GM19324 (cell line): Measurements from ENCODE around the gene SPDYE3.
"Not testable (repeated sequence)": the region's sequence is repeated elsewhere in the genome, so short reads cannot be mapped to it uniquely, and the experiment has no call there.

Experiments used
- ATAC-seq: cut with Tn5 transposase; IDR thresholded peaks from one replicate; pipeline ENCODE4 v1.9.1; 2021; ENCODE audit warnings: mild to moderate bottlenecking, moderate library complexity; ENCODE audit not compliant: unreplicated experiment, low FRiP score

SPDYE3 gene

DNA sequence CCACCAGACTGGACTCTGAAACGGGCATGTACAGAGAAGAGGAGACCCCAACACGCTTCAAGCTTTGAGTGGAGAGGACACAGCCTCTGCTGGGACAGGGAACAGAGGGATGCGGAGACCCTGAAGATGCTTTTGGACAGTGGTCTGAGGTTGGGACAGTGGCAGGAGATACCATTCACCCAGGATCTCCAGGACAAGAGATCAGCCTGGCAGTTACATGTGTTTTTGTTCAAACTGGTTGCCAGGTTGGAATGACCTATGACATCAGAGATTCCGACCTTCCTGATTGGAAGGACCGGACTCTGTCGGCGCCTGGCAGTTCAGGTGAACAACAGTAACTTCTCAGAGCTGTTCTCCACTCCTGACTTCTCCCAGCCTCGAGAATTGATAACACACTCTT is at the start of gene SPDYE3:
TSS of gene SPDYE3 (plus strand) at position 301 of the 400 bp plus-strand sequence. CDS start 184 bp downstream, outside the sequence.
- not testable (repeated sequence) for ATAC-seq

DNA sequence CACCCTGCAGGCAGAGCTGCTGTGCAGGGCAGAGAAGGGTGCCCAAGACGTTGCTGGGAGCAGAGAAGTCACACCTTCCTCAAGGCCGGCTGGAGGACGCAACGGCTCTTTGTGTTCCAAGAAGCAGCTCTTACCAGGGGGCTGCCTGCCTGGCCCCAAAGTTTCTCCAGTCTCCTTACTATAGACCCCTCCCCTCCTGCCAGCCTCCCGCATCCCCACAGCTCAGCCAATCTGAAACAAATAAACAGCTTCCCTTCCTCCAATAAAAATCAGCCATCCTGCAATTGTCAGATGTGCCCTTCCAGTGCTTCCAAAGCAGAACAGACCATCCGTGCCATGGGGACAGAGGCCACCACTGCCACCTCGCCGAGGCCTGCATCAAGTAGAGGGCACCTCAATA is 47.5 kb upstream of the SPDYE3 start:
- not testable (repeated sequence) for ATAC-seq

GRCh38 chr7:100262896-100263295 is 44.6 kb upstream of the SPDYE3 start:
- not testable (repeated sequence) for ATAC-seq

DNA sequence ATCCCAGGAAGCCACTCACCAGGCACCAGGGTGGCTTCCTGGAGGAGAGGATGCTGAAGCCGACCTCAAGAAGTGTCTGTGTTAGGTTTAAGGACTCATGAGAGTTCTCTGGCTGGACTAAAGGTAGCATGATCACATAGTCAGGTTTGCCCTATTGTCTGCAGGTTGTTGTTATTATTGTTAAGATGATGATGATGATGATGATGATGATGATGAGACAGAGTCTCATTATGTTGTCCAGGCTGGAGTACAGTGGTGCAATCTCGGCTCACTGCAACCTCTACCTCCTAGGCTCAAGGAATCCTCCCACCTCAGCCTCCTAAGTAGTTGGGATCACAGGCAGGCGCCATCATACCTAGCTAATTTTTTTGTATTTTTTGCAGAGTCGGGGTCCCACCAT is 43.3 kb upstream of the SPDYE3 start:
- not testable (repeated sequence) for ATAC-seq

DNA sequence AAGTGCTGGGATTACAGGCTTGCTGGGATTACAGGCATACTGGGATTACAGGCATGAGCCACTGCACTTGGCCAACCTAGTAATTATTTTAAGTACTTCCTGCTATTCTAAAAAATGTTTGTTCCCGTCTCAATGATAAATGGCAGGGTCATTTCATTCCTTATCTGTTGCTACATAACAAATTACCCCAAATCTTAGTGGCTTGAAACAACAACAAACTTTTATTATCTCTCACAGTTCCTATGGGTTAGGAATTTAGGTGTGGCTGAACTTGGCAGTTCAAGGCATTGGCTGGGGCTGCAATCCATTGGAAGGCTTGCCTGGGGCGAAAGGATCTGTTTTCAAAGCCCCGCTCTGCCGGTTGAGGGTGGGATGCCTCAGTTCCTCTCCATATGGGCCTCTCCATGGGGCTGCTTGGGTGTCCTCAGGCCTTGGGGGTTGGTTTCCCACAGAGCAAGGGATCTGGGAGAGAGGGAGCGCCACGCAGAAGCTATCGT is 42.8 kb upstream of the SPDYE3 start:
- not testable (repeated sequence) for ATAC-seq

- ATAC-seq, result not testable (repeated sequence)
Measured at GRCh38 chr7:100265851-100266250, 41.7 kb upstream of the SPDYE3 start.

DNA sequence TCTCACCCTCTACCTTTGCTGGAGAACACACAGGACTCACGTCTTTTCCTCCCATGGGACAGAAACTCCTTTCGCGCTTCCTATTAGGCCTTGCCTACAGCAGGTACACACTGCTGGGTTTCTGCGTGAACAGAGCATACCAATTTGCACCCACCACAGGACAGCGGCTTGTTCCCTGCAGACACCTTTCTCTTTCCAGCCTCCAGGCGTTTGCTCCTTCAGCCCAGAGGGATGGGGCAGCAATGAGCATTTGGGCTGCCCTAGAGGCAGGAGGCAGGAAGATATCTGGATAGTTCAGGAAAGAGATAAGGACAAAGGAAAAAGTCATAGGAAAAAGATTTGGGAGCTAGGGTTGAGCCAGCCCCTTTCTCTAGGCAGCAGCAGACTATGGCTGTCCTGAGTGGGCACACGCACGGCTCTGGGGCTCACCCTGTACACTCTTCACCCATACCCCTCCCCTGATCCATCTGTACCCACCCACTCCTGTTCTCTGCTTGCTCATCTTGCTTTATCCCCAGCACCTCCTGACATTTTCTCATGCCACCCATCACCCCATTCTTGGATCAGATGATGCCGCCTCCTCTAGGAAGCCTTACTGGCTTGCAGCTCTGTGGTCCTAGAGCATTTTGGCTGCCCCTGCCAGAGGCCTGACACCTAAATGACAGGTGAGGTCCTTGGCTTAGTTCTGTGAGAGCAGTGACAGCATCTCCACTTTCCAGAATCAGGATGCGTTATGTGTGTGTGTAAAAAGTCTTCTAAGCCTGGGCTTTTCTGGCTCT is 40.7 kb upstream of the SPDYE3 start:
- ATAC-seq, result no peak

DNA sequence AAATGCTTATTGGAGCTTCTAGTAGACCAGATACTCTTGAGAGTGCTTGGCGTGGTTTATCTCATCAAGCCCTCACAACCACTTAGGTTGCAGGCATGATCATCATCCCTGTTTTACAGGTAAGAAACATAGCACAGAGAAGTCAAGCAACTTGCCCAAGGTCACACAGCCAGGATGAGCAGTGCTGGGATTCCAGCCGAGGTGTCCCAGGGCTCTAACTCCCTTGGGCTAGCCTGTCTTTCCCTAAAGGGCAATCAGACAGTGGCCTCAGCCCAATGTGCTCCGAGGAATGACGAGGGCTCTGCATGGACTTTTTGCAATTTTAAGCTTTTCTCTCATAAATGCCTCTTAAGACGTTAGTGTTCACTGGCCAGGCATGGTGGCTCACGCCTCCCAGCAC is 39.9 kb upstream of the SPDYE3 start:
- ATAC-seq, result no peak

DNA sequence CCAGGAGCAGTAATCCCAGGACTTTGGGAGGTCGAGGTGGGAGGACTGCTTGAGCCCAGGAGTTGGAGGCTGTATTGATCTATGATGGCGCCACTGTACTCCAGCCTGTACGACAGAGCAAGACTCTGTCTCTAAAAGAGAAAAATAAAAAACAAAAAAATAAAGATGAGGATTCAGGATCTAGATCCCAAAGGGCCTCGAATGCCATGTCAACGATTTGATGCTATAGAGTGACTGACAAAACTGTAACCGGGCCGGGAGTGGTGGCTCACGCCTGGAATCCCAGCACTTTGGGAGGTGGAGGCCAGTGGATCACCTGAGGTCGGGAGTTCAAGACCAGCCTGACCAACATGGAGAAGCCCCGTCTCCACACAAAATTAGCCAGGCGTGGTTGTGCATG is 38.6 kb upstream of the SPDYE3 start:
- not testable (repeated sequence) for ATAC-seq

GRCh38 chr7:100269306-100270045 is 38.0 kb upstream of the SPDYE3 start:
- ATAC-seq, result not testable (repeated sequence)

DNA sequence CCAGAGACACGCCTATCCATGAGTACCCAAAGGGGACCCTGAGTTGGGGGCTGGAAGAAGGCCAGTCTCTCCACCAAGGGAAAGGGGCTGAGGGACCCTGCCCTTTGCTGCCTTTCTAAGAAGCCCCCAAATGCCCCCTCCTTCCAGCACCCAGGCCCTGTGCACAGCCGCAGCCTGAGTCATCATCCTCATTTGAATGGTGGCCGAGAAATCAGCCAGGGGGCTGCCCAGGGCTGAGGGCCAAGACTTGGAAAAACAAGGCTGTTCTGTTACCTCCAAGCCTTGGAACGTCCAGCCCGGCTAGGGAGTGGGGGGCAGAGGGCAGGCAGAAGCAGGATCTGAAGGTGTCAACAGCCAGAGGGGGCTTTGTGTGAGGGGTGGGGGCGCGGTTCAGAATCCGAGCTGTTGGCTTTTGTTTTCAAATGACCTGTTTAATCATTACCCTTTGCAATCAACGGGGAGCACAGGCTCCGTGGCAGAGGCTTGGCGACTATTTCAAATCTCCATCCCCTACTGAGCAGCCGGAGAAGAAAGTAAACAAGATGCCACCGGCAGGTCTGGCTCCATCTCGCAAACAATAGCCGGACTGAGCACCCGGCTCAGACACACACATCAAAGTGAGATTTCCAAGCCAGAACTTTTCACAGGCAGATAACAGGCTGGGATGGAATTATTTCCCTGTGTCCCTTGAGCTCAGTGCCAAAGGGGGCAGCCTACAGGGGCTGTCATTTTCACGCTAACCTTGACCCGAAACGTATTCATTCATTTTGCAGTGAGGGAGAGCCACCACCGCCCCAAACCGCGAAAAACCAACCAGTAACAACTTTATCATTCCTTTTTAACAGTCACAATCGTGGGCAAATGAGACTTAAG is 37.2 kb upstream of the SPDYE3 start:
- not testable (repeated sequence) for ATAC-seq

DNA sequence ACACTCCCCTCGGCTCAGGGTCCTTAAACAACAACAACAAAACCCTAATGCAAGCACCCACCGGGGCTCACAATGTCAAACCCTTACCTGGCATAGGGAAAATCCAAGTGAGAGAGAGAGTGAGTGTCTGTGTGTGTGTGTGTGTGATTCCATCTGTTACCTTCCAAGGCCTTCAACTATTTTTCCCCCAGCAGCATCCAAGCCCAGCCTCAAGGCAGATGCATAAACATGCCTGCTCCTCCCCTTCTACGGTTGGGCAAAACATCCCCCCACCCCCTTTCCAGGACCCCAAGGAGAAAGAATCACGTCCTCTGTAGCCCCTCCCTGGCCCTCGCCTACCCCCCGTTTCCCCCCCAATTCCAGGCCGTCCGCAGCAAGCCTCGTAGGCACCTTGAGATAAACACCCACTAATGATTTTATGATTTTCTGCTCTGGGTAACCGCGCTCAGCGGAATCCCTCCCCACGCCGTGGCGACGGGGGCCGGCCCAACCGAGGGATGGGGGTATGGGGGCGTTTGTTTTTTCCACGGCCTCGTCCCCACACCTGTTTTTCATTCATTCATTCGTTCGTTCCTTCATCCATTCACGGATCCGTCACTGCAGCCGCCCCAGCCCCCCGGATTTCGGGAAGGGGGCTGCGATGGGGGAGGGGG is 36.4 kb upstream of the SPDYE3 start:
- ATAC-seq, result not testable (repeated sequence)

GRCh38 chr7:100271716-100272537 is 35.6 kb upstream of the SPDYE3 start:
- peak; percentile 86 for ATAC-seq

GRCh38 chr7:100272538-100272902 is 35.0 kb upstream of the SPDYE3 start:
- ATAC-seq, result not testable (repeated sequence)

DNA sequence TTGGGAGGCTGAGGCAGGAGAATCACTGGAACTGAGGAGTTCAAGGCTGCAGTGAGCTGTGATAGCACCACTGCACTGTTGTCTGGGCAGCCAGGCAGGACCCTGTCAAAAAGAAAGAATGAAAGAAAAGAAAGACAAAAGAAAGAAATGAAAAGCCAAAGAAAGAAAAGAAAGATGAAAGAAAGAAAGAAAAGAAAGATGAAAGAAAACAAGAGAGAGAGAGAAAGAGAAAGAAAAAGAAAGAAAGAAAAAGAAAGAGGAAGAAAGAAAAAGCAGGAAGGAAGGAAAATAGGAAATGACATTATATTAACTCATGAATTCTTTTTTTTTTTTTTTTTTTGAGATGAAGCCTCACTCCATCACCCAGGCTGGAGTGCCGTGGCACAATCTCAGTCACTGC is 32.4 kb upstream of the SPDYE3 start:
- no peak for ATAC-seq

GRCh38 chr7:100276126-100276525 is 31.4 kb upstream of the SPDYE3 start:
- not testable (repeated sequence) for ATAC-seq

DNA sequence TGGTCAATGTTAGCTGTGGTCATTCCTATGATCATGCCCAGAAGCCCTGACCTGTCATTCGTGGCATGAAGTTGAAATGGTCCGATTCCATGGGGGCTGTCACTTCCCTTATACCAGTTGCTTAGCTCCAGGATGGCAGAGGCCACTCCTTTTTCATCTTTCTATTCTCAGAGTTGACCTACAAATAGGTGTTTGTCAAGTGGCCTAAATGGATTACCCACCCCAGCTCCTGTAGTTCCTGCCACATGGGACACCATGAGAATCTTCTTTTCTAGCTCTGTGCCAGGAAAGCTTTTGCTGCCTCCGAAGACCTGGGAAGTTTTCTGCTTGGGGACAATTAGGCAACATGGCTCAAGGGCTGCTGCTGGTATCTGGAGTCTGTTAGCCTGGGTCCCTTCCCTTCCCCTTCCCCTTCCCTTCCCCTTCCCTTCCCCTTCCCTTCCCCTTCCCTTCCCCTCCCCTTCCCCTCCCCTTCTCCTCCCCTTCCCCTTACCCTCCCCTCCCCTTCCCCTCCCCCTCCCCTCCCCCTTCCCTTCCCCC is 25.4 kb upstream of the SPDYE3 start:
- not testable (repeated sequence) for ATAC-seq

- not testable (repeated sequence) for ATAC-seq
Measured at GRCh38 chr7:100283147-100283546, 24.4 kb upstream of the SPDYE3 start.
